ENCODE data around the gene PIGH. TPM values are rescaled to one million over a fixed set of nuclear protein-coding genes. Genes with fewer than 3 reads are reported as not detected.

Gene PIGH
- total RNA-seq, 1 donor from 2014 or later: 15.8 TPM

DNA sequence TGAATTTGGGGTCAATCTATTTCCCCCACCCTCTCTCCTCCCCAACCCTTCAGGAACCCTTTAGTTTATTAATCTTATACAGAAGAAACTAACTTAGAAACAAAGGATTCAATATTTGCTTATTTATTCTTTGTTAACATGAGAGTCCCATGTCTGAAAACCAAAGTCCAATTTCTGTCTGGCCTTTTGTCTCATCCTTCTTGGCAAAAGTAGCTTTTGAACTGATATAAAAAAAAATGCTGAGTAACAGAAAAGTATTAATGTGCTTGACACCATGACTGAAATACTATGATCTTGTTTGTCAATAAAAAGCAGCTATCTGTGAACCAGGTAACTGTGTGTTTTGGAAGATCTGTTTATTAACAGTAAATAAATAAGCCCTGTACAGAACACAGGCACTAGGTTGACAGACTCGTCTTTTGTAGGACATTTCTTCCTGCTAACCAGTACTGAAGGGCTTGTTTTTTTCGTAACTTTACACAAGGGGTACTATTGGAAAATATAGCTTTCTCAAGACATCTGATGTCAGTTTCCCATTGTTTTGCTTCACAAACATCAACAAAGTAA, 10.8 kb downstream of the PIGH start:
- Histone ChIP-seq H3K9ac (no peak overlapping the region), H3K9me3 (ENCODE audit: low read depth) (no peaks in the 10 kb centered on the region), H3K27ac (no peak overlapping the region), H3K36me3 (no peaks in the 10 kb centered on the region), H3K79me2 (ENCODE audit: low read depth) (no peaks in the 10 kb centered on the region), H3K4me1 (no peaks in the 10 kb centered on the region), H3K4me3 (no peak overlapping the region), H3K4me2 (no peak overlapping the region), H4K20me1 (ENCODE audit: low read depth) (no peaks in the 10 kb centered on the region), H3F3A (ENCODE audit: low read depth) (no peaks in the 10 kb centered on the region), H3K27me3 (no peaks in the 10 kb centered on the region), H2AFZ (replicated peaks) (no peak overlapping the region)
- TF ChIP-seq EZH2 (IDR thresholded peaks at IDR 0.05): no peak
- Mint-ChIP-seq H3K4me1 (no peaks in the 10 kb centered on the region), H3K27me3 (ENCODE audit: insufficient read depth, low read depth) (peaks cover 3% of the 10 kb centered on the region), H3K36me3 (peaks cover 6% of the 10 kb centered on the region), H3K4me3 (no peak overlapping the region), H3K27ac (no peak overlapping the region), H3K9me3 (no peaks in the 10 kb centered on the region)
- no peak for DNase-seq (ENCODE audit: low spot score)

DNA sequence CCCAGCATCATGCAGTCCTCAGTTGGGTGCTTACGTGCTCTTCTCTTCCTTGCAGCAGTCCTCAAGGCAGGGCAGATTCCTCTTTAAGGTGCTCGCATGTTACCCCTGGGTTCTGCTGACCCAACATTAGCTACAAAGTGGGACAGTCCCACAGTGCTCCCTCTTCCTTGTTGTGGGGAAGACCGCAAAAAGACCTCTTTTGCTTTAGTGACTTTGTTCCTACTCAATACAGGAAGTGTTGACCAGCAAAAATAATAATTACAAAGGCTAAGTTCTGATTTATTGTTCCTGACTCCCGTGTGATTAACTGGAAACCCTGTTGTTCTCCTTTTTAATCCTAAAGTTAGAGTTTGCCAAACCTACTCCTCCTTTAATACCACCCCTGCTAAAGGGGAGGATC, 13.7 kb downstream of the PIGH start:
- H3K9ac ChIP-seq: no peak overlapping the region
- no peak for DNase-seq (ENCODE audit: low spot score)
- H3K36me3 ChIP-seq: no peaks in the 10 kb centered on the region
- no peak overlapping the region for H3K4me2 ChIP-seq
- no peak overlapping the region for H2AFZ ChIP-seq (replicated peaks)
- H3K4me3 ChIP-seq: no peak overlapping the region
- no peaks in the 10 kb centered on the region for H3K9me3 ChIP-seq (ENCODE audit: low read depth)
- TF ChIP-seq, protein P1, sequence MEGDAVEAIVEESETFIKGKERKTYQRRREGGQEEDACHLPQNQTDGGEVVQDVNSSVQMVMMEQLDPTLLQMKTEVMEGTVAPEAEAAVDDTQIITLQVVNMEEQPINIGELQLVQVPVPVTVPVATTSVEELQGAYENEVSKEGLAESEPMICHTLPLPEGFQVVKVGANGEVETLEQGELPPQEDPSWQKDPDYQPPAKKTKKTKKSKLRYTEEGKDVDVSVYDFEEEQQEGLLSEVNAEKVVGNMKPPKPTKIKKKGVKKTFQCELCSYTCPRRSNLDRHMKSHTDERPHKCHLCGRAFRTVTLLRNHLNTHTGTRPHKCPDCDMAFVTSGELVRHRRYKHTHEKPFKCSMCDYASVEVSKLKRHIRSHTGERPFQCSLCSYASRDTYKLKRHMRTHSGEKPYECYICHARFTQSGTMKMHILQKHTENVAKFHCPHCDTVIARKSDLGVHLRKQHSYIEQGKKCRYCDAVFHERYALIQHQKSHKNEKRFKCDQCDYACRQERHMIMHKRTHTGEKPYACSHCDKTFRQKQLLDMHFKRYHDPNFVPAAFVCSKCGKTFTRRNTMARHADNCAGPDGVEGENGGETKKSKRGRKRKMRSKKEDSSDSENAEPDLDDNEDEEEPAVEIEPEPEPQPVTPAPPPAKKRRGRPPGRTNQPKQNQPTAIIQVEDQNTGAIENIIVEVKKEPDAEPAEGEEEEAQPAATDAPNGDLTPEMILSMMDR (IDR thresholded peaks at IDR 0.05): no peak
- TF ChIP-seq EZH2phosphoT487 (IDR thresholded peaks at IDR 0.05): no peak
- no peak for TF ChIP-seq EZH2 (IDR thresholded peaks at IDR 0.05)
- no peaks in the 10 kb centered on the region for H4K20me1 ChIP-seq (ENCODE audit: low read depth)
- H3K27ac ChIP-seq: no peak overlapping the region
- no peaks in the 10 kb centered on the region for H3K27me3 ChIP-seq
- no peaks in the 10 kb centered on the region for H3K4me1 ChIP-seq
- H3F3A ChIP-seq (ENCODE audit: low read depth): no peaks in the 10 kb centered on the region
- Mint-ChIP-seq H3K4me3 (no peak overlapping the region), H3K27ac (no peak overlapping the region), H3K9me3 (no peaks in the 10 kb centered on the region), H3K27me3 (ENCODE audit: insufficient read depth, low read depth) (peaks cover 3% of the 10 kb centered on the region), H3K36me3 (peaks cover 6% of the 10 kb centered on the region), H3K4me1 (no peaks in the 10 kb centered on the region)
- H3K79me2 ChIP-seq (ENCODE audit: low read depth): no peaks in the 10 kb centered on the region

DNA sequence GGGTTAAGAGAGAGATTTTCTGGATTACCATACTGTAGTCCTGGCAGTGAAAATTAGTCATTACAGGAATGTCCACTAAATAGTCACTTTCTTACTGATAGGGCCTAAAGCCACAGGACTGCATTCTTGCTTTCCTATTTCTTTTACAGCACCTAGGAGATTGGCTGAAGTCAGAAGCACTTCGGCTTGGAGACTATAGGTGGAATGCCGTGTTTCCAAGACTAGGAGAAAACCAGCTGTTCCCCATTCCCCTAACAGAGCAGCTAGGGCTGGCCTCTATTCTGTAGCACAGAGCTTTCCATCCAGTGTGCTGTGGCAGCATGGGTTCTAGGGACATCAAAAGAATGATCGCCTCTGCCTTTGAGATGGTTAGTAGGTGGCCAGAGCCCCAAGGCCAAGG, 15.1 kb downstream of the PIGH start:
- peaks cover 3% of the 10 kb centered on the region for H3K27me3 Mint-ChIP-seq (ENCODE audit: insufficient read depth, low read depth)
- H3K36me3 Mint-ChIP-seq: peaks cover 6% of the 10 kb centered on the region
- Histone ChIP-seq H3F3A (ENCODE audit: low read depth) (no peaks in the 10 kb centered on the region), H3K4me3 (no peak overlapping the region), H3K9me3 (ENCODE audit: low read depth) (no peaks in the 10 kb centered on the region), H4K20me1 (ENCODE audit: low read depth) (no peaks in the 10 kb centered on the region), H3K4me1 (no peaks in the 10 kb centered on the region), H3K36me3 (no peaks in the 10 kb centered on the region), H2AFZ (replicated peaks) (no peak overlapping the region), H3K27me3 (no peaks in the 10 kb centered on the region), H3K79me2 (ENCODE audit: low read depth) (no peaks in the 10 kb centered on the region), H3K4me2 (no peak overlapping the region), H3K27ac (no peak overlapping the region), H3K9ac (no peak overlapping the region)
- no peak for TF ChIP-seq EZH2 (IDR thresholded peaks at IDR 0.05)
- TF ChIP-seq EZH2phosphoT487 (IDR thresholded peaks at IDR 0.05): no peak
- TF ChIP-seq, protein P1 (IDR thresholded peaks at IDR 0.05): no peak
- H3K4me1 Mint-ChIP-seq: no peaks in the 10 kb centered on the region
- no peak overlapping the region for H3K4me3 Mint-ChIP-seq
- DNase-seq (ENCODE audit: low spot score): no peak
- H3K9me3 Mint-ChIP-seq: no peaks in the 10 kb centered on the region
- H3K27ac Mint-ChIP-seq: no peak overlapping the region

DNA sequence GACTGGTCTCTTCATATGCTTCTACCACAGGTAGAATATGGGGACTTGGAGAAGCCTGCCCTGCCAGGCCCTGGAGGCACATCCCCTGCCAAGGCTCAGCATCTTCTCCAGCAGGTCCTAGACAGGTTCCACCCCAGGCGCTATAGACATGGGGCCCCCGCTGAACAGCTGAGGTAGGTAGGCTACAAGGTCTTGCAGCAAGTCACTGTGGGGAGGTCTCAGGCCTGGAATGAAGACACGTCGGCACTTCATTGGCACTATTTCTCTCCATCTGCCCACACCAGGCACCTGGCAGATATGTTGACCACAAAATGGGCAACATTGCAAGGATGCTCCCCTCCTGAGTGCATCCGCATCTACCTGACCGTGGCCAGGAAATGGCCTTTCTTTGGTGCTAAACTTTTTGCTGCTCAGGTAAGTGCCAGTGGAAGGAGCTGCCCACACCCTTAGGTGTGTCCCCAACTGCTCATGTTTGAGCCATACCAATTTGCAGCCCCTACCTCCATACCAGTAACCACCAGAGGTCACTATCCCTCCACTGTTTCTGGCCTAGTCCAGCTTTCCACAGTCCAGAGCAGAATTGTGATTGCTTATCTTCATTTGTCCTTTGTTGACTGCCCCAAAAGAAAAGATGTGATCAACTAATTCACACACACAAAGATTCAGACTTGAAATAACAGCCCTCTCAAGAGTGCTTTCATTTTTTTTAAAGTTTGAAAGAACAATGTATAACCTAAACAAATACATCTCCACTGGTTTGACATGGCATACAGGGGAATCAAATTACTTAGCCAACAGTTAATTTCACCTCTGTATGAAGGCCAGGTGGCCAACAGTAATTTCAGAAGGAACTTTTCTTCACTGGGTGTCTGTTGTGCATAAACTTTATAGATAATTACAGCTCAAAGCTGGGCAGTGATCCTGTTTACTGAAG, 16.1 kb downstream of the PIGH start:
- H3K4me2 ChIP-seq: no peak overlapping the region
- H3K27me3 ChIP-seq: no peaks in the 10 kb centered on the region
- no peaks in the 10 kb centered on the region for H3K36me3 ChIP-seq
- no peak overlapping the region for H3K4me3 Mint-ChIP-seq
- no peak overlapping the region for H3K9ac ChIP-seq
- H2AFZ ChIP-seq (replicated peaks): no peak overlapping the region
- no peaks in the 10 kb centered on the region for H3K79me2 ChIP-seq (ENCODE audit: low read depth)
- no peaks in the 10 kb centered on the region for H3K4me1 ChIP-seq
- no peak overlapping the region for H3K4me3 ChIP-seq
- H3F3A ChIP-seq (ENCODE audit: low read depth): no peaks in the 10 kb centered on the region
- TF ChIP-seq EZH2phosphoT487 (IDR thresholded peaks at IDR 0.05) (no peak), EZH2 (IDR thresholded peaks at IDR 0.05) (no peak)
- TF ChIP-seq, protein P1 (IDR thresholded peaks at IDR 0.05): peak; percentile 74
- no peak overlapping the region for H3K27ac ChIP-seq
- no peaks in the 10 kb centered on the region for H4K20me1 ChIP-seq (ENCODE audit: low read depth)
- peak; percentile 70 for DNase-seq (ENCODE audit: low spot score)
- no peaks in the 10 kb centered on the region for H3K4me1 Mint-ChIP-seq
- peaks cover 4% of the 10 kb centered on the region for H3K36me3 Mint-ChIP-seq
- H3K27me3 Mint-ChIP-seq (ENCODE audit: insufficient read depth, low read depth): peaks cover 5% of the 10 kb centered on the region
- no peak overlapping the region for H3K27ac Mint-ChIP-seq
- H3K9me3 ChIP-seq (ENCODE audit: low read depth): no peaks in the 10 kb centered on the region
- no peaks in the 10 kb centered on the region for H3K9me3 Mint-ChIP-seq

Measured in neural progenitor cell (in vitro differentiated cells).